ENCODE measurements around the gene SLC6A12.

The SLC6A12 gene

DNA sequence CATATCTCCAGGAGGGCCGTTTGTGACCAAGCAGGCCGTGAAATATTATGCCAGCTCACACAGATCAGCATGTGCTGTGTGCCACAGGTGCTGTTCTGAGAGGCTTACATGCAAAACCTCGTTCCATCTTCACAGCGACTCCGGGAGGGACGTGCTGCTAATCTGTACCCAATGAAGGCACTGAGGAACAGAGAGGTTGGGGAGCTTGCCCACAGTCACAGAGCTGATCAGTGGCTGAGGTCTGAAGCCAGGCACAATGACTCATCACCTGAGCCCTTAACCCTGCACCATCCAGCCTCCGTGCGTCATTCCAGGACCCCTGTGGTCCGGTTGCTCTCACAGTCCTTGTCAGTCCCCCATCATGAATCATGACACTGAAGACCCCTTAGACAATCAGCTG lies 66.7 kb downstream of the SLC6A12 start:
- ATAC-seq = no peak

DNA sequence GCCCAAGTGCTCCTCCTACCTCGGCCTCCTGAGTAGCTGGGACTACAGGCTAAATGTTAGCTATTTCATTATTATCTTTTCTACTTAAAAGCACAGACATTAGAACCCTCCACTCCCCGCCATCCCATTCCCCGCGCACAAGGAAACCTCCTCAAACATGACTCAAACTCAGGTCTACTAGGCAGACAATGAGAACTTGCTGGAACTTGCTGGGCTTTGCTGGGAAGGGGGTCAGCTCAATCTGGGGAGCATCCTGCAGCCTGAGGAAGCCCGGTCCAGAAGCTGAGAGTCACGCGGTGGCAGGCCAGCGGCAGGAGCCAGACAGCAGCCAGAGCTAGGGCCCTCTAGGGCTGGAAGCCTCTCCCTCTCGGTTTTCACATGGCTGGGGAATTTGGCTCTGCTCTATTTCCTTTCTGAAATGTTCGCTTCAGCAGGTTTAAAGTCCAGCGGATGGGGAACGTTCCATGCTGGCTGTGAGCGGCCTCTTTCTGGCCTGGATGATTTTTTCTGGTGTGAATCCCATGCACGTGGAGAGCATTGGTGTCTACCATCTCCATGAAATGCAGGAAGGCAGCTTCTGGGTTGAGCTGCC lies 68.5 kb downstream of the SLC6A12 start:
- no peak for ATAC-seq
- TF ChIP-seq, protein P1, sequence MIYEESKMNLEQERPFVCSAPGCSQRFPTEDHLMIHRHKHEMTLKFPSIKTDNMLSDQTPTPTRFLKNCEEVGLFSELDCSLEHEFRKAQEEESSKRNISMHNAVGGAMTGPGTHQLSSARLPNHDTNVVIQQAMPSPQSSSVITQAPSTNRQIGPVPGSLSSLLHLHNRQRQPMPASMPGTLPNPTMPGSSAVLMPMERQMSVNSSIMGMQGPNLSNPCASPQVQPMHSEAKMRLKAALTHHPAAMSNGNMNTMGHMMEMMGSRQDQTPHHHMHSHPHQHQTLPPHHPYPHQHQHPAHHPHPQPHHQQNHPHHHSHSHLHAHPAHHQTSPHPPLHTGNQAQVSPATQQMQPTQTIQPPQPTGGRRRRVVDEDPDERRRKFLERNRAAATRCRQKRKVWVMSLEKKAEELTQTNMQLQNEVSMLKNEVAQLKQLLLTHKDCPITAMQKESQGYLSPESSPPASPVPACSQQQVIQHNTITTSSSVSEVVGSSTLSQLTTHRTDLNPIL (CRISPR knock-in tag; IDR thresholded peaks at IDR 0.05; ENCODE audit: low read depth) = no peak
- TF ChIP-seq ZNF70 (CRISPR knock-in tag; IDR thresholded peaks at IDR 0.05) (no peak), BACH2 (CRISPR knock-in tag; IDR thresholded peaks at IDR 0.05; ENCODE audit: borderline replicate concordance) (no peak), ZNF8 (CRISPR knock-in tag; IDR thresholded peaks at IDR 0.05) (no peak), CSDC2 (CRISPR knock-in tag; IDR thresholded peaks at IDR 0.05) (no peak), TOX (CRISPR knock-in tag; IDR thresholded peaks at IDR 0.05; ENCODE audit: borderline replicate concordance) (no peak), TCF4 (CRISPR knock-in tag; IDR thresholded peaks at IDR 0.05; ENCODE audit: borderline replicate concordance) (no peak), ARNTL (CRISPR knock-in tag; IDR thresholded peaks at IDR 0.05; ENCODE audit: borderline replicate concordance, low read depth) (no peak)
- TF ChIP-seq, protein P2, sequence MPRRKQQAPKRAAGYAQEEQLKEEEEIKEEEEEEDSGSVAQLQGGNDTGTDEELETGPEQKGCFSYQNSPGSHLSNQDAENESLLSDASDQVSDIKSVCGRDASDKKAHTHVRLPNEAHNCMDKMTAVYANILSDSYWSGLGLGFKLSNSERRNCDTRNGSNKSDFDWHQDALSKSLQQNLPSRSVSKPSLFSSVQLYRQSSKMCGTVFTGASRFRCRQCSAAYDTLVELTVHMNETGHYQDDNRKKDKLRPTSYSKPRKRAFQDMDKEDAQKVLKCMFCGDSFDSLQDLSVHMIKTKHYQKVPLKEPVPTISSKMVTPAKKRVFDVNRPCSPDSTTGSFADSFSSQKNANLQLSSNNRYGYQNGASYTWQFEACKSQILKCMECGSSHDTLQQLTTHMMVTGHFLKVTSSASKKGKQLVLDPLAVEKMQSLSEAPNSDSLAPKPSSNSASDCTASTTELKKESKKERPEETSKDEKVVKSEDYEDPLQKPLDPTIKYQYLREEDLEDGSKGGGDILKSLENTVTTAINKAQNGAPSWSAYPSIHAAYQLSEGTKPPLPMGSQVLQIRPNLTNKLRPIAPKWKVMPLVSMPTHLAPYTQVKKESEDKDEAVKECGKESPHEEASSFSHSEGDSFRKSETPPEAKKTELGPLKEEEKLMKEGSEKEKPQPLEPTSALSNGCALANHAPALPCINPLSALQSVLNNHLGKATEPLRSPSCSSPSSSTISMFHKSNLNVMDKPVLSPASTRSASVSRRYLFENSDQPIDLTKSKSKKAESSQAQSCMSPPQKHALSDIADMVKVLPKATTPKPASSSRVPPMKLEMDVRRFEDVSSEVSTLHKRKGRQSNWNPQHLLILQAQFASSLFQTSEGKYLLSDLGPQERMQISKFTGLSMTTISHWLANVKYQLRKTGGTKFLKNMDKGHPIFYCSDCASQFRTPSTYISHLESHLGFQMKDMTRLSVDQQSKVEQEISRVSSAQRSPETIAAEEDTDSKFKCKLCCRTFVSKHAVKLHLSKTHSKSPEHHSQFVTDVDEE (CRISPR knock-in tag; IDR thresholded peaks at IDR 0.05) = no peak

More for the DNA sequence above, 66.7 kb downstream of the SLC6A12 start:
- TF ChIP-seq, protein P3, sequence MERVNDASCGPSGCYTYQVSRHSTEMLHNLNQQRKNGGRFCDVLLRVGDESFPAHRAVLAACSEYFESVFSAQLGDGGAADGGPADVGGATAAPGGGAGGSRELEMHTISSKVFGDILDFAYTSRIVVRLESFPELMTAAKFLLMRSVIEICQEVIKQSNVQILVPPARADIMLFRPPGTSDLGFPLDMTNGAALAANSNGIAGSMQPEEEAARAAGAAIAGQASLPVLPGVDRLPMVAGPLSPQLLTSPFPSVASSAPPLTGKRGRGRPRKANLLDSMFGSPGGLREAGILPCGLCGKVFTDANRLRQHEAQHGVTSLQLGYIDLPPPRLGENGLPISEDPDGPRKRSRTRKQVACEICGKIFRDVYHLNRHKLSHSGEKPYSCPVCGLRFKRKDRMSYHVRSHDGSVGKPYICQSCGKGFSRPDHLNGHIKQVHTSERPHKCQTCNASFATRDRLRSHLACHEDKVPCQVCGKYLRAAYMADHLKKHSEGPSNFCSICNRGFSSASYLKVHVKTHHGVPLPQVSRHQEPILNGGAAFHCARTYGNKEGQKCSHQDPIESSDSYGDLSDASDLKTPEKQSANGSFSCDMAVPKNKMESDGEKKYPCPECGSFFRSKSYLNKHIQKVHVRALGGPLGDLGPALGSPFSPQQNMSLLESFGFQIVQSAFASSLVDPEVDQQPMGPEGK (CRISPR knock-in tag; IDR thresholded peaks at IDR 0.05; ENCODE audit: borderline replicate concordance) = no peak
- no peak for TF ChIP-seq TCF4 (CRISPR knock-in tag; IDR thresholded peaks at IDR 0.05; ENCODE audit: borderline replicate concordance)
- no peak for TF ChIP-seq ZFP30 (CRISPR knock-in tag; IDR thresholded peaks at IDR 0.05)
- TF ChIP-seq ZNF70 (CRISPR knock-in tag; IDR thresholded peaks at IDR 0.05) = no peak
- TF ChIP-seq, protein P1 (CRISPR knock-in tag; IDR thresholded peaks at IDR 0.05; ENCODE audit: low read depth) = no peak
- TF ChIP-seq GLIS3 (CRISPR knock-in tag; IDR thresholded peaks at IDR 0.05) = no peak
- no peak for TF ChIP-seq SNAI2 (CRISPR knock-in tag; IDR thresholded peaks at IDR 0.05)
- no peak for TF ChIP-seq CSDC2 (CRISPR knock-in tag; IDR thresholded peaks at IDR 0.05)
- no peak for TF ChIP-seq ISL1 (CRISPR knock-in tag; IDR thresholded peaks at IDR 0.05)
- no peak for TF ChIP-seq ESRRG (CRISPR knock-in tag; IDR thresholded peaks at IDR 0.05)

DNA sequence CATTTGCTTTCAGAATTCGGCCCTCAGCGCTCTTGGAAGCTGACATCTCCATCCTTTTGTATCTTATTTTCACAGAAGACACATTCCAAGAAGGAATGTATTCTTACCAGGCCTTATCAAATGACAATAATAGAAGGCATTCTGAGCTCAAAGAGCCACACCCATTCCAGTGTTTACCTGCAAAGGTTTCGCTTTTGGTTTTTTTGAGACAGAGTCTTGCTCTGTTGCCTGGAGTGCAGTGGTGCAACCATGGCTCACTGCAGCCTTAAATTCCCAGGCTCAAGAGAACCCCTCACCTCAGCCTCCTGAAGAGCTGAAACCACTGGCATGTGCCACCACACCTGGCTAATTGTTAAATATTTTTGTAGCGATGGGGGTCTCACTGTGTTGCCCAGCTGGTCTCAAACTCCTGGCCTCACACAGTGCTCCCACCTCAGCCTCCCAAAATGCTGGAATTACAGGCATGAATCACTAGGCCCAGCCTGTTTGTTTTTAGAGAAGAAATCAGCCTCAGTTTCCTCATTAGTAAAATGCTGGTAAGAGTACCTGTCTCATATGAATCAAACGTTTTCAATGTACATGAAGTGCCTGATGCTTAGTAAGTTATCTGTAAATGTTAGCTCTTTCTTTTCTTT lies 69.2 kb downstream of the SLC6A12 start:
- ATAC-seq = no peak
- TF ChIP-seq OSR1 (CRISPR knock-in tag; IDR thresholded peaks at IDR 0.05) (no peak), ESRRG (CRISPR knock-in tag; IDR thresholded peaks at IDR 0.05) (no peak), ZFP3 (CRISPR knock-in tag; IDR thresholded peaks at IDR 0.05) (no peak), ZC3H10 (CRISPR knock-in tag; IDR thresholded peaks at IDR 0.05) (no peak), ZNF565 (CRISPR knock-in tag; conservative IDR thresholded peaks at IDR 0.05; ENCODE audit: low read depth) (no peak), CSDC2 (CRISPR knock-in tag; IDR thresholded peaks at IDR 0.05) (no peak), TCF4 (CRISPR knock-in tag; IDR thresholded peaks at IDR 0.05; ENCODE audit: borderline replicate concordance) (no peak)
- TF ChIP-seq, protein P1 (CRISPR knock-in tag; IDR thresholded peaks at IDR 0.05; ENCODE audit: low read depth) = no peak
- TF ChIP-seq, protein P4, sequence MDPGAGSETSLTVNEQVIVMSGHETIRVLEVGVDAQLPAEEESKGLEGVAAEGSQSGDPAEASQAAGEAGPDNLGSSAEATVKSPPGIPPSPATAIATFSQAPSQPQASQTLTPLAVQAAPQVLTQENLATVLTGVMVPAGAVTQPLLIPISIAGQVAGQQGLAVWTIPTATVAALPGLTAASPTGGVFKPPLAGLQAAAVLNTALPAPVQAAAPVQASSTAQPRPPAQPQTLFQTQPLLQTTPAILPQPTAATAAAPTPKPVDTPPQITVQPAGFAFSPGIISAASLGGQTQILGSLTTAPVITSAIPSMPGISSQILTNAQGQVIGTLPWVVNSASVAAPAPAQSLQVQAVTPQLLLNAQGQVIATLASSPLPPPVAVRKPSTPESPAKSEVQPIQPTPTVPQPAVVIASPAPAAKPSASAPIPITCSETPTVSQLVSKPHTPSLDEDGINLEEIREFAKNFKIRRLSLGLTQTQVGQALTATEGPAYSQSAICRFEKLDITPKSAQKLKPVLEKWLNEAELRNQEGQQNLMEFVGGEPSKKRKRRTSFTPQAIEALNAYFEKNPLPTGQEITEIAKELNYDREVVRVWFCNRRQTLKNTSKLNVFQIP (CRISPR knock-in tag; IDR thresholded peaks at IDR 0.05; ENCODE audit: borderline replicate concordance, low read depth) = no peak
